ENCODE results near the gene TPD52L1.

Gene TPD52L1

GRCh38 chr6:125216015-125216414 is 62.4 kb downstream of the TPD52L1 start:
- TF ChIP-seq, protein P1, sequence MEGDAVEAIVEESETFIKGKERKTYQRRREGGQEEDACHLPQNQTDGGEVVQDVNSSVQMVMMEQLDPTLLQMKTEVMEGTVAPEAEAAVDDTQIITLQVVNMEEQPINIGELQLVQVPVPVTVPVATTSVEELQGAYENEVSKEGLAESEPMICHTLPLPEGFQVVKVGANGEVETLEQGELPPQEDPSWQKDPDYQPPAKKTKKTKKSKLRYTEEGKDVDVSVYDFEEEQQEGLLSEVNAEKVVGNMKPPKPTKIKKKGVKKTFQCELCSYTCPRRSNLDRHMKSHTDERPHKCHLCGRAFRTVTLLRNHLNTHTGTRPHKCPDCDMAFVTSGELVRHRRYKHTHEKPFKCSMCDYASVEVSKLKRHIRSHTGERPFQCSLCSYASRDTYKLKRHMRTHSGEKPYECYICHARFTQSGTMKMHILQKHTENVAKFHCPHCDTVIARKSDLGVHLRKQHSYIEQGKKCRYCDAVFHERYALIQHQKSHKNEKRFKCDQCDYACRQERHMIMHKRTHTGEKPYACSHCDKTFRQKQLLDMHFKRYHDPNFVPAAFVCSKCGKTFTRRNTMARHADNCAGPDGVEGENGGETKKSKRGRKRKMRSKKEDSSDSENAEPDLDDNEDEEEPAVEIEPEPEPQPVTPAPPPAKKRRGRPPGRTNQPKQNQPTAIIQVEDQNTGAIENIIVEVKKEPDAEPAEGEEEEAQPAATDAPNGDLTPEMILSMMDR (IDR thresholded peaks at IDR 0.05; ENCODE audit: low read depth, low read length), result no peak
- no peaks in the 10 kb centered on the region for H3K9me3 ChIP-seq (ENCODE audit: severe bottlenecking)
- H3K4me3 ChIP-seq (ENCODE audit: low read depth, low read length), result no peak overlapping the region
- H3K27me3 ChIP-seq (ENCODE audit: insufficient read depth, low read depth, severe bottlenecking), result no peaks in the 10 kb centered on the region
- H3K36me3 ChIP-seq, result no peaks in the 10 kb centered on the region
- no peak overlapping the region for H3K27ac ChIP-seq
- DNase-seq, result no peak

DNA sequence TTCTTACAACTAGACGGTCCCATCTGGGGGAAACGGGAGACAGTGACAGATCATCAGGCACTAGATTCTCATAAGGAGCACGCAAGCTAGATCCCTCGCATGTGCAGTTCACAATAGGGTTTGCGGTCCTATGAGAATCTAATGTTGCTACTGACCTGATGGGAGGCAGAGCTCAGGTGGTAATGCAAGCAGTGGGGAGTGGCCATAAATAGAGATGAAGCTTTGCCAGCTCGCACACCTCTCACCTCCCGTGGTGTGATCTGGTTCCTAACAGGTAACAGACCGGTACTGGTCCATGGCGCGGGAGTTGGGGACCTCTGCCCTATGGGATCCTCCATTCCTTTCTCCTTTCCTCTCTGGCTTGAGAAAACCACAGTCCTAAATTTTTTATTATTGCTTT is 63.8 kb downstream of the TPD52L1 start:
- no peak for DNase-seq
- no peaks in the 10 kb centered on the region for H3K27me3 ChIP-seq (ENCODE audit: insufficient read depth, low read depth, severe bottlenecking)
- no peaks in the 10 kb centered on the region for H3K36me3 ChIP-seq
- no peaks in the 10 kb centered on the region for H3K9me3 ChIP-seq (ENCODE audit: severe bottlenecking)
- no peak overlapping the region for H3K27ac ChIP-seq
- no peak overlapping the region for H3K4me3 ChIP-seq (ENCODE audit: low read depth, low read length)
- TF ChIP-seq, protein P1 (IDR thresholded peaks at IDR 0.05; ENCODE audit: low read depth, low read length), result no peak

- TF ChIP-seq, protein P1 (IDR thresholded peaks at IDR 0.05; ENCODE audit: low read depth, low read length), result no peak
- no peak for DNase-seq
Measured at GRCh38 chr6:125217992-125218391, 64.4 kb downstream of the TPD52L1 start.

GRCh38 chr6:125219361-125219895 is 65.9 kb downstream of the TPD52L1 start:
- no peak overlapping the region for H3K4me3 ChIP-seq (ENCODE audit: low read depth, low read length)
- TF ChIP-seq, protein P1 (IDR thresholded peaks at IDR 0.05; ENCODE audit: low read depth, low read length), result no peak

More at GRCh38 chr6:125217992-125218391, 64.4 kb downstream of the TPD52L1 start:
- H3K27ac ChIP-seq, result no peak overlapping the region
- H3K27me3 ChIP-seq (ENCODE audit: insufficient read depth, low read depth, severe bottlenecking), result no peaks in the 10 kb centered on the region
- H3K4me3 ChIP-seq (ENCODE audit: low read depth, low read length), result no peak overlapping the region
- no peaks in the 10 kb centered on the region for H3K36me3 ChIP-seq
- H3K9me3 ChIP-seq (ENCODE audit: severe bottlenecking), result no peaks in the 10 kb centered on the region

DNA sequence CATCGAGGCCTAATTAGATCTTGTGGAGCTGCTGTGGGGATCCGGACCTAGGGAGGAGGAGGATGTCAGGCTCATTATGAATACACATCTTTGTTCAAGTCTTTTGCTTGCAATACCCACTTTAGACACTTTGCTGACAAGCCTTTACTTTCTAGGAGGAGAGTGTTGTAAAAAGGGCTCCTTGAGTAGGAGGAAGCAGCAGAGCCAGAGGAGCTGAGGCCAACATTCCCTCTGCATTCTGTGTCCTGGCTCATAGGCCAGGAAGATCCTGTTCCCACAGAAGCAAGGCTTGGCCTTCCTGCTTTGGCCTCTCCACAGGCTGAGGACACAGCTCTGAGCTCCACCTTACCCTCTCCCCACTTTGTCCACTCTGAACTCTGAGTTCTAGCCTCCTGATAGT is 67.1 kb downstream of the TPD52L1 start:
- H3K27ac ChIP-seq, result no peak overlapping the region
- TF ChIP-seq, protein P1 (IDR thresholded peaks at IDR 0.05; ENCODE audit: low read depth, low read length), result no peak
- no peak overlapping the region for H3K4me3 ChIP-seq (ENCODE audit: low read depth, low read length)

More at GRCh38 chr6:125219361-125219895, 65.9 kb downstream of the TPD52L1 start:
- H3K9me3 ChIP-seq (ENCODE audit: severe bottlenecking), result no peaks in the 10 kb centered on the region
- no peak overlapping the region for H3K27ac ChIP-seq
- H3K36me3 ChIP-seq, result no peaks in the 10 kb centered on the region
- DNase-seq, result no peak
- H3K27me3 ChIP-seq (ENCODE audit: insufficient read depth, low read depth, severe bottlenecking), result no peaks in the 10 kb centered on the region

More for the DNA sequence above, 67.1 kb downstream of the TPD52L1 start:
- Histone ChIP-seq H3K9me3 (ENCODE audit: severe bottlenecking) (no peaks in the 10 kb centered on the region), H3K27me3 (ENCODE audit: insufficient read depth, low read depth, severe bottlenecking) (no peaks in the 10 kb centered on the region), H3K36me3 (no peaks in the 10 kb centered on the region)
- no peak for DNase-seq
